Activated T-helper 17 cell treated with anti-CD3 and anti-CD28 coated beads, Interleukin-2, amount 50 U/mL, for 72 hours (primary cell): ENCODE results near the gene VIPR2. TPM values are rescaled to one million over a fixed set of nuclear protein-coding genes. Genes with fewer than 3 reads are reported as not detected.
"Not testable (repeated sequence)": the region's sequence is repeated elsewhere in the genome, so short reads cannot be mapped to it uniquely, and the experiment has no call there.

ENCODE experiments used
- ATAC-seq: fragments of 150-1000 bp; cut with Tn5 transposase; replicated peaks from 2 replicates; pipeline ENCODE4 v1.10.0; 2021; ENCODE audit warnings: mild to moderate bottlenecking, moderate library complexity
- H3K27ac Mint-ChIP-seq: one replicate; pipeline ENCODE4 v1.8.0; 2022; ENCODE audit warnings: mixed read lengths
- H3K27me3 Mint-ChIP-seq: one replicate; pipeline ENCODE4 v1.8.0; 2022; ENCODE audit warnings: mixed read lengths
- H3K36me3 Mint-ChIP-seq: one replicate; pipeline ENCODE4 v1.8.0; 2022; ENCODE audit warnings: low read depth, mild to moderate bottlenecking, mixed read lengths
- H3K4me1 Mint-ChIP-seq: one replicate; pipeline ENCODE4 v1.8.0; 2022; ENCODE audit warnings: mixed read lengths
- H3K4me3 Mint-ChIP-seq: one replicate; pipeline ENCODE4 v1.8.0; 2022; ENCODE audit warnings: mild to moderate bottlenecking, mixed read lengths
- H3K9me3 Mint-ChIP-seq: one replicate; pipeline ENCODE4 v1.8.0; 2022; ENCODE audit warnings: mixed read lengths
- total RNA-seq, 2 donors: library from RNA; stranded (reverse); gene quantifications; one replicate each; pipeline ENCODE4 v1.2.3, GENCODE V29; 2022

VIPR2 gene
- total RNA-seq, 2 donors from 2014 or later: 1.2 TPM; not detected in 1

DNA sequence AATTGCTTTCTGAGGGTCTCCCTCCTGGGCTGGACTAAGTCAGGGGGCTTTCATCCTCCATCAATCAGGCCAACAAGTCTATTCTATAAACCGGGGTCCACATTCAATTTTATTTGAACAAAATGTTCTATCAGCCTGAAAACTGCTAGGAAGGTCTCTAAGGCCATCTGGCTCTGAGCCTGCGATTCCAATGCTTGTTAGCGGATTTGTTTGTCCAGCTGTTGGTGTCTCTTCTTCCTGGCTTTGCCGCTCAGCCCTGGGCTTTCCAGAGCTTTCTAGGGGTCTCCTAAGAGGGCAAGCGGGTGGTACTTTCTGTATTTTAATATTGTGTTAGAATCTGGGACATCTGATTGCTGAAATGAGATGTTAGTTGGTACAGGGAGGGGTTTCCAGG is 136.7 kb downstream of the VIPR2 start:
- Mint-ChIP-seq H3K36me3 (peaks cover 5% of the 10 kb centered on the region), H3K27ac (no peak overlapping the region), H3K9me3 (peaks cover 4% of the 10 kb centered on the region), H3K4me3 (no peak overlapping the region), H3K4me1 (peaks cover 15% of the 10 kb centered on the region), H3K27me3 (peaks cover 12% of the 10 kb centered on the region)
- ATAC-seq: no peak

DNA sequence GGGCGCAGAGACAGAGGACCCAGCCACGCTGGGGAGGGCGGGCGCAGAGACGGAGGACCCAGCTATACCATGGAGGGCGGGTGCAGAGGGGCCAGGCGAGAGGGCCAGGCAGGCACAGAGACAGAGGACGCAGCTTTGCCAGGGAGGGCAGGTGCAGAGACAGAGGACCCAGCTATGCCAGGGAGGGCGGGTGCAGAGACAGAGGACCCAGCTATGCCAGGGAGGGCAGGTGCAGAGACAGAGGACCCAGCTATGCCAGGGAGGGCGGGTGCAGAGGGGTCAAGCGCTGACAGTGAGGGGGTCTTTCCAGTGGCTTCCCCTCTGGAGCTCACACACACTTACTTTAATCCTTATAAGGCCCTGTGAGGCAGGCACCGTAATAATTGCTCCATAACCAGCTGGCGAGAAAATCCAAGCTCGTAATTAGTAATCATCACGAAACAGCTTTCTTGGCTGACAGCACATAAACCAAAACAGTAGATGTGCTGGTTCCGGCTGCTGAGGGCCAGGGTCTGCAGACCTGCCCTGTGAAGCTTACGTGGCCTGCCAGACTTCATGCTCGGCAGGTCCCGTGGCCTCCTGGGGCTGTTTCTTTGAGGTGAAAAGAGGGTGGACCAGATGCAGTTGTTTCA is 137.2 kb downstream of the VIPR2 start:
- peaks cover 12% of the 10 kb centered on the region for H3K27me3 Mint-ChIP-seq
- peaks cover 15% of the 10 kb centered on the region for H3K4me1 Mint-ChIP-seq
- peaks cover 4% of the 10 kb centered on the region for H3K9me3 Mint-ChIP-seq
- H3K4me3 Mint-ChIP-seq: no peak overlapping the region
- H3K27ac Mint-ChIP-seq: no peak overlapping the region
- ATAC-seq: no peak
- peaks cover 5% of the 10 kb centered on the region for H3K36me3 Mint-ChIP-seq

DNA sequence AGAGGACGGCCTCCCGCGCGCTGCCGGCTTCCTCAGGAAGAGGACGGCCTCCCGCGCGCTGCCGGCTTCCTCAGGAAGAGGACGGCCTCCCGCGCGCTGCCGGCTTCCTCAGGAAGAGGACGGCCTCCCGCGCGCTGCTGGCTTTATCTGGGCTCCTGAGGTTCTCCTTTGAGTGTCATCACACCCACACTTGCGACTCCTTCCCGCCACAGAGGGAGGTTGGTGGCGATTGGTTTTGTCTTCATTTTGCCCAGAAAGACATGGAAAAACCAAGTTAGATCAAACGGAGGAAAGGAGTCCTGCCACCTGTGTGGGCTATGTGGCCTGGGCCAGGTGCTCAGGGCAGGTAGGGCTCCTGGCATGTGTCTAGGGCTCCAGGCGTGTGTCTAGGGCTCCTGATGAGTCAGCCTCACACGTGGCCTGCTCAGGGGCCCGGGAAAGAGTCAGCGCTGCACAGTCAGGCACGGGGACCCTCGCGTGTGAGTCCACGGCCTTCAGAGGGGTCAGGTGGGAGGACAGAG is 138.0 kb downstream of the VIPR2 start:
- Mint-ChIP-seq H3K36me3 (peaks cover 5% of the 10 kb centered on the region), H3K4me1 (peaks cover 15% of the 10 kb centered on the region), H3K27ac (no peak overlapping the region), H3K9me3 (peaks cover 4% of the 10 kb centered on the region), H3K4me3 (peak overlapping the region; percentile 45), H3K27me3 (peaks cover 12% of the 10 kb centered on the region)
- ATAC-seq: no peak

DNA sequence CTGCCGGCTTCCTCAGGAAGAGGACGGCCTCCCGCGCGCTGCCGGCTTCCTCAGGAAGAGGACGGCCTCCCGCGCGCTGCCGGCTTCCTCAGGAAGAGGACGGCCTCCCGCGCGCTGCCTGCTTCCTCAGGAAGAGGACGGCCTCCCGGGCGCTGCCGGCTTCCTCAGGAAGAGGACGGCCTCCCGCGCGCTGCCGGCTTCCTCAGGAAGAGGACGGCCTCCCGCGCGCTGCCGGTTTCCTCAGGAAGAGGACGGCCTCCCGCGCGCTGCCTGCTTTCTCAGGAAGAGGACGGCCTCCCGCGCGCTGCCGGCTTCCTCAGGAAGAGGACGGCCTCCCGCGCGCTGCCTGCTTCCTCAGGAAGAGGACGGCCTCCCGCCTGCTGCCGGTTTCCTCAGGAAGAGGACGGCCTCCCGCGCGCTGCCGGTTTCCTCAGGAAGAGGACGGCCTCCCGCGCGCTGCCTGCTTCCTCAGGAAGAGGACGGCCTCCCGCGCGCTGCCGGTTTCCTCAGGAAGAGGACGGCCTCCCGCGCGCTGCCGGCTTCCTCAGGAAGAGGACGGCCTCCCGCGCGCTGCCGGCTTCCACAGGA is 138.6 kb downstream of the VIPR2 start:
- Mint-ChIP-seq H3K4me1 (peaks cover 15% of the 10 kb centered on the region), H3K27me3 (peaks cover 11% of the 10 kb centered on the region)
- H3K27ac Mint-ChIP-seq, H3K4me3 Mint-ChIP-seq, H3K36me3 Mint-ChIP-seq, ATAC-seq, H3K9me3 Mint-ChIP-seq: not testable (repeated sequence)

DNA sequence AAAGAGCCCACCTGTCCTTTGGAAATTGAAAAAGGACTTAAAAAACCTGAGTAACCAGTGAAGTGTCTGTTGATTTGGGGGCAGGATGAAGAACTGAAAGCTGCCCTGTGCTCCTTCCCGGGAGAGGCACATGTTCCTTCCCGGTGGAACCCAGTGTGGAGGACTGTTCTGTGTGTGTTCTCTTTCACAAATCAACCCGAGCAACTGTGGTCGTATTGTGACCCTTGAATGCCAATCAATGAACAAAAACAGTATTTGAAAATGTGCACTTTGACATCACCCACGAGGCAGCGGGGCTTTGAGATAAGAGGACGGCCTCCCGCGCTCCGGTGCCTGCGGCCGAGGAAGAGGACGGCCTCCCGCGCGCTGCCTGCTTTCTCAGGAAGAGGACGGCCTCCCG is 139.0 kb downstream of the VIPR2 start:
- Mint-ChIP-seq H3K27me3 (peaks cover 7% of the 10 kb centered on the region), H3K36me3 (peaks cover 5% of the 10 kb centered on the region), H3K9me3 (peaks cover 4% of the 10 kb centered on the region), H3K4me1 (peaks cover 15% of the 10 kb centered on the region), H3K27ac (no peak overlapping the region), H3K4me3 (peak overlapping the region; percentile 16)
- no peak for ATAC-seq

DNA sequence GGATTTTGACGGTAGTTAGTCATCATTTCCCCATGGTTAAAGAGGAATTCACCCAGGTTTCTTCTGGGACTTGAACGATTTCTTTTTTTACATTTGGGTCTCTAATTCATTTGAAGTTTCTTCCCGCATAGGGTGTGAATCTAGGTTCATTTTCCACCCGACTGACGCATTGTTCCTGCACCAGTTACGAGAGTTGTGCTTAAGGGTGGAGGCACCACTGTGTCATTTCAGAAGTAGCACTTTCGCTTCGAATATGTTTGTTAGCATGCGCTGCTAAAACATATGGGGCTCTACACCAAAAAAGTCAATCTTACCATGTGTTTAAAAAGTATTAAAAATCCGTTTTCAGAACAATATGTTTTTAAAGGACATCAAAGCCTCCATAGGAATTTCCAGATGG is 140.3 kb downstream of the VIPR2 start:
- H3K9me3 Mint-ChIP-seq: peaks cover 4% of the 10 kb centered on the region
- peak overlapping the region; percentile 84 for H3K27ac Mint-ChIP-seq
- peaks cover 5% of the 10 kb centered on the region for H3K36me3 Mint-ChIP-seq
- H3K4me1 Mint-ChIP-seq: peaks cover 15% of the 10 kb centered on the region
- H3K4me3 Mint-ChIP-seq: peak overlapping the region; percentile 65
- ATAC-seq: peak; percentile 96
- peaks cover 11% of the 10 kb centered on the region for H3K27me3 Mint-ChIP-seq

DNA sequence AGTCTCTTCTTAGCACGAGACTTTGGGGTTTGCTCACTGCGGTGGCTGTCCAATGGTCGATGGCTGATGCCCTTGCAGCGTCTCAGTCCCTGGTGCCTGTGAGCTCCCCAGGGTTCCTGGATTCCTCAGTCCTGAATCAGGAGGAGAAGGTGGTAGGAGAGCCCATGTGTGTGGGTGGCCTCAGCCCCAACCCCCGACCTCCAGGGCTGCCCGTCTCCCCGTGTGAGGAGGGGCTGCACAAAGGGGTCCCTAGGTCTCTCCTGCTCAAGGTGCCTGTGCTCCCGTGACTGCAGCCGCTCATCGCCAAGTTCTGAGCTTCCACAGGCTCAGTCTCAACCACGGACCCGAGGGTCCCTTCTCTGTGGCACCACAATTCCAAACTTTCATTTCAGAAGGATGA is 142.9 kb downstream of the VIPR2 start:
- Mint-ChIP-seq H3K9me3 (peaks cover 4% of the 10 kb centered on the region), H3K4me3 (no peak overlapping the region), H3K27ac (no peak overlapping the region), H3K4me1 (peaks cover 15% of the 10 kb centered on the region), H3K27me3 (peaks cover 16% of the 10 kb centered on the region), H3K36me3 (peaks cover 5% of the 10 kb centered on the region)
- ATAC-seq: no peak

DNA sequence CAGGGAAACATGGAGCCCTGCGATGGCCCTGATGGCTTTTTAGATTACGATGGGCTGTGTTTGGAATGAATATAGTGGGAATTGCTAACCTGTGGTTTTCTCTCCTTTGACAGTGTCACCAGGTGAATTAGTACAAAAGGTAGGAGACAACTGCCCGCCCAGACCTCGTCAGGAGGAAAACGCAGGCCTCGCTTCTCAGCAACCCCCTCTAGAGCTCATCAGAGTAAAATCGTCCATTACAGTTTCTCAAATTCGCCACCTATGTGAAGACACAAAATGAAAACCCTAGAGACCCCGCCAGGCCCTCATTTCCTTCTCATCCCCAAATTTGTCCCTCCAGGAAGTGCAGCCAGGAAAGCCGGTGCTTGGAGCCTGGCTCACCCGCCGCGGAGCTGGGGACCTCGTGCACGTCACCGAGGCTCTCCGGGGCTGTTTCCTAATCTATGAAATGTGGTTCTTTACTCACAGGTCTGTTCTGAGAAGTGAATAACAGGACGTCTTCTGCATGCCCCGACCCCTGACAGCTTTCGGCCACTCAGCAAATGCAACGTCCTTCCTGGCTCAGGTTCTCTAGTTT is 143.7 kb downstream of the VIPR2 start:
- H3K36me3 Mint-ChIP-seq: peaks cover 5% of the 10 kb centered on the region
- H3K27ac Mint-ChIP-seq: no peak overlapping the region
- H3K4me1 Mint-ChIP-seq: peaks cover 15% of the 10 kb centered on the region
- H3K4me3 Mint-ChIP-seq: no peak overlapping the region
- peaks cover 16% of the 10 kb centered on the region for H3K27me3 Mint-ChIP-seq
- no peak for ATAC-seq
- H3K9me3 Mint-ChIP-seq: peaks cover 4% of the 10 kb centered on the region

DNA sequence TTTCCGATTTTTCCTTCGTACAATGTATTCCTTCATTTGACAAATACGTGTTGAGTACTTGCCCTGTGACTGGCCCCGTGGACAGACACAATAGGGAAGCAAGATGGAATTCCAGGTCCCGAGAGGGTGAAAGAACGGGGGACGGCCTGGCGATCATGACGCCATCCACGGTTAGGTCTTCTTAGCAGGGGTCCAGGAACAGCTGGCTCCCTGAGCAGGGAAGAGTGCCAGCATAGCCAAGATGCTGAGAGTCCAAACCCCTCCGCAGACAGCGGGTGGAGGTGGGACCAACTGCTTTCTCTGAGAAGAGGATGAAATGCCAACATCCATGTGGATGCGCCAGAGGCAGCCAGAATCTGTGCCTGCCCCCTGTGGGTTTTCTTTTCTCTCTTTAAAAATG is 144.6 kb downstream of the VIPR2 start:
- ATAC-seq: no peak
- Mint-ChIP-seq H3K27ac (no peak overlapping the region), H3K9me3 (peaks cover 4% of the 10 kb centered on the region), H3K36me3 (peaks cover 5% of the 10 kb centered on the region), H3K4me3 (no peak overlapping the region), H3K27me3 (peaks cover 20% of the 10 kb centered on the region), H3K4me1 (peaks cover 15% of the 10 kb centered on the region)

DNA sequence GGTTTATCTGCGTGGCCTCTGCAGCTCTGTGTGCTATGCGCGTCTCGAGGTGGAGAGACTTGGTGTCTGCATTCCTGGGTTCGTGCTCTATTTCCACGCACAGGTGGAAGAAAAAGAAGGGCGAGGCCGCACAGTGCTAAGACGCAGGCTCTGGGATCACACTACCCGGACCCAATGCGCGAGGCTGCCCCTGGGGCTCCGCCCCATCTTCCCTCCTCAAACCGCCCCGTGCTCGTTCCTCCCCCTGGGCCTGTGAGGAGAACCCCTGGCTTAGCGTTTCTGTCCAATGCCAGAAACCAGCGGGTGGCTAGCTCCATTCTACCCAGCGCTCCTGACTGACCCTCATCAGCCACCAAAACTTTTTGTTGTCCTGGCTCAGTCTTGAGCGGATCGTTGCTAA is 145.2 kb downstream of the VIPR2 start:
- Mint-ChIP-seq H3K9me3 (peaks cover 9% of the 10 kb centered on the region), H3K4me1 (peaks cover 14% of the 10 kb centered on the region), H3K4me3 (no peak overlapping the region), H3K27ac (no peak overlapping the region), H3K36me3 (peaks cover 5% of the 10 kb centered on the region), H3K27me3 (peaks cover 26% of the 10 kb centered on the region)
- ATAC-seq: no peak

DNA sequence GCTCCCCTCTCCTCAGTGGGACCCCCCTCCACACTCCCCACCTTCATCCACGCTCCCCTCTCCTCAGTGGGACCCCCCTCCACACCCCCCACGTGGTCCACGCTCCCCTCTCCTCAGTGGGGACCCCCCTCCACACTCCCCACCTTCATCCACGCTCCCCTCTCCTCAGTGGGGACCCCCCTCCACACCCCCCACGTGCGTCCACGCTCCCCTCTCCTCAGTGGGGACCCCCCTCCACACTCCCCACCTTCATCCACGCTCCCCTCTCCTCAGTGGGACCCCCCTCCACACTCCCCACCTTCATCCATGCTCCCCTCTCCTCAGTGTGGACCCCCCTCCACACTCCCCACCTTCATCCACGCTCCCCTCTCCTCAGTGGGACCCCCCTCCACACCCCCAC is 146.4 kb downstream of the VIPR2 start:
- not testable (repeated sequence) for H3K36me3 Mint-ChIP-seq, H3K9me3 Mint-ChIP-seq, ATAC-seq, H3K4me3 Mint-ChIP-seq, H3K27ac Mint-ChIP-seq, H3K4me1 Mint-ChIP-seq
- H3K27me3 Mint-ChIP-seq: peaks cover 28% of the 10 kb centered on the region

DNA sequence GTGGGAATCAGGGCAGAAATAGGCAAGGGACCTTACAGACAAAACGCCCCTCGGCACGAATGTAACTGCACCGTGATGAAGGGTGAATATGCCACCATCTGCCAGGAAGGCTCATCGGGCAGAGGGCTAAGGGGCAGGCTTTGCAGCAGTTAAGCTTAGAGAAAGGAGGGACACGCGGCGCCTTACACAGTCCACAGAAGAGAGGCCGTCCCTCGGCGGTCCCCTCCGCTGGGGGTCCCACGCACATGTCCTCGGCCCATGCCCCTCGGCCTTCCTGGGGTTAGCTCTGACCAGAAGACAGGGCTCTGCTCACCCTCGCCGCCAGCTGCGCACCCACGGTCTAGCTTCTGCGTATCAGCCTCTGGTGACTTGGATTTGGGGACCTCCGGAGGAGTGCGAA is 147.2 kb downstream of the VIPR2 start:
- H3K27ac Mint-ChIP-seq: no peak overlapping the region
- H3K4me1 Mint-ChIP-seq: no peaks in the 10 kb centered on the region
- peaks cover 34% of the 10 kb centered on the region for H3K27me3 Mint-ChIP-seq
- no peak for ATAC-seq
- peaks cover 6% of the 10 kb centered on the region for H3K9me3 Mint-ChIP-seq
- no peak overlapping the region for H3K4me3 Mint-ChIP-seq
- no peaks in the 10 kb centered on the region for H3K36me3 Mint-ChIP-seq

DNA sequence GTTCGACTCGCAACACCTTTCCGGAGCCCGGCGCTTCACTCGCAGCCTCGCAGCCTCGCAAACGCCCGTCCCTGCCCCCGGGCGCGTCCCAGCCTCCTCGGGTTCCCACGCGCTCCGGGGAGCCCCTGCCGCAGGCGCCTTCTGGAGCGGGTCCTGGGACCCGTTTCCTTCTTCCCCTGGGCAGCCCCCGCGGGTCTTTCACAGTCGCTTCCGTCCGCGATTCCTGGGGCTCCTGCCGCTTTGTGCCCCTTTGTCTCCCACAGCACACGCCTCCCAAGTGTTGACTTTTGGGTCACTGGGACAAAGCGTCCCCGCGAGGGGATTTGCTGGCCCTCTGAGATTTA is 147.6 kb downstream of the VIPR2 start:
- no peak for ATAC-seq
- no peaks in the 10 kb centered on the region for H3K4me1 Mint-ChIP-seq
- H3K27me3 Mint-ChIP-seq: peaks cover 34% of the 10 kb centered on the region
- no peak overlapping the region for H3K4me3 Mint-ChIP-seq
- H3K27ac Mint-ChIP-seq: no peak overlapping the region
- H3K36me3 Mint-ChIP-seq: no peaks in the 10 kb centered on the region
- H3K9me3 Mint-ChIP-seq: peaks cover 6% of the 10 kb centered on the region

DNA sequence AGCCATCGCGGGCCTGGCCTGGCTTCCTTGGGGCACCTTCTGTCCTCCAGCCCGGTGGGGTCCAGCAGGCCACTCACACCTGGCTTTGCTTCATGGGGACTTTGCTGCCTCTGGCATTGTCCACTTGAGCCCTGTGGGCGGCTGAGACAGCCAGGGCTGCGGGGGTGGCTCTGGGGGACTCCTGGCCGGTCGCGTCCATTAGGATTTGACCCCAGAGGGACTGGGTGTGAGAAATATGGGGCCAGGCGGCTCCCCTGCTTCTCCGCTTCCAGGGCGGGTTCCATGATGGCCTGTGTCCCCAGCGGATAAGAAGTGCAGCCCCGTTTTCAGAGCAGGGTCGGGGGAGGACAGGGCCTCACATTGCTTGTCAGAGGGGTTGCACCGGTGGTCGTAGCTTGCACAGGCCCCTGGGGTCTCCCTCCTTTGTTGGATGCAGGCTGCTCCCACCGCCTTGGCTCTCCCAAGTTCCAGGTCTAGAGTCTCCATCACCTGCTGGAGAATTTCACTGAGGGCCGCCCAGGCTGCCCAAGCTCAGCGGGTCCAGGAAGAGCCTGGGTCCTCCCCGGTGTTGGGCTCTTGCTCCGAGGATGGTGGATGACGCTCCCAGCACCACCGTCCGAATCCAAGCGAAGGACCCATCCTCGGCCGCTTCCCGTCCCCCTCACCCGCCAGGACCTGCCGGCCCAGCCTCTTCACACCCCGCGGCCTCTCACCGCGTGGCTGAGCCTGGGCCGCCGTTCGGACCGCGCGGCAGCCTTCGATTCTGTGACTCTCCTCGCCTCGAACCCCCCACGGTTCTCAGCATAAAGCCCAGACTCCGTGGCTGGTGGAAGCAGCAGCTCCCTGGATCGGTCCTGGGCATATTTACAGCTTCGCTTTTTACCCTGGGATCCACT is 148.2 kb downstream of the VIPR2 start:
- peaks cover 37% of the 10 kb centered on the region for H3K27me3 Mint-ChIP-seq

More for the DNA sequence above, 148.2 kb downstream of the VIPR2 start:
- Mint-ChIP-seq H3K9me3 (peaks cover 6% of the 10 kb centered on the region), H3K4me3 (no peak overlapping the region), H3K4me1 (no peaks in the 10 kb centered on the region), H3K36me3 (no peaks in the 10 kb centered on the region), H3K27ac (no peak overlapping the region)
- ATAC-seq: no peak
